ENCODE data around the gene BARX2. TPM values are rescaled to one million over a fixed set of nuclear protein-coding genes. Genes with fewer than 3 reads are reported as not detected.

BARX2 gene
- total RNA-seq, 1 donor from 2014 or later = 14.3 TPM

DNA sequence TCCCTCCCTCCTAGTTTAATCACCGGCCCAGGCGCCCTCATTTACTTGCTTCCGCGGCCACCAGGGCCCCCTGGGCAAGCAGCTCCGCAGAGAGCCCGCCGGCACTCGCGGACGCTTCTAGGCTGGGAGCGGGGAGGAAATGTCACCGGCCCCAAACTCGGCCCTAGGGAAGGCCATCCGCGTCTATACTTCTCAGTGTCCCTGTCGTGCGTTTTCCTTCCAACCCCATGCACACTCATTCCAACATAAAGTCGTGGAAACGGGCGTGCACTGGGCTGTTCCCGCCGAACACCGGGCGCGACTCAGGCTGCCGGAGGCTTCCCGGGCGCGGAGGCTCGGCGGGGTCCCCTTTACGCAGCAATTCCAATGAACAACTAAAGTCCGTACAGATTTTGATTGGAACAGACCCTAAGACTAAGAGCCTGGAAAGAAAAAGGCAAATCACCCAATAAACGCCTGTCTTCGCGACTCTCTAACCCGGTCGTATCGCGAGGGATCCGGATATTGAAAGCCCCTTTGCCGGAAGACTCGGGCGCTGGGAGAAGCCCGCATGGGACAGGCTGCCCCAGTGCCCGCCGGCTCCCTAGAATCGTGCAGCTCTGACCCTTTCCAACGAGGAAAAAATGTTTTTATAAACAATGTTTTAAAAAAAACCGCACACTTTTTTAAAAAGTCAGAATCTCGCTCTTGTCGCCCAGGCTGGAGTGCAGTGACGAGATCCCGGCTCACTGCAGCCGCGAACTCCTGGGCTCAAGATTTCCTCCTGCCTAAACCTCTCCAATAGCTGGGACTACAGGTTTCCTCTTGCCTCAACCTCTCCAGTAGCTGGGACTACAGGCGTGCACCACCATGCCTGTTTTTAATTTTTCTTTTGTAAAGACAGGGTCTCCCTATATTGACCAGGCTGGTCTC lies 1.3 kb upstream of the BARX2 start:
- no peak for DNase-seq

DNA sequence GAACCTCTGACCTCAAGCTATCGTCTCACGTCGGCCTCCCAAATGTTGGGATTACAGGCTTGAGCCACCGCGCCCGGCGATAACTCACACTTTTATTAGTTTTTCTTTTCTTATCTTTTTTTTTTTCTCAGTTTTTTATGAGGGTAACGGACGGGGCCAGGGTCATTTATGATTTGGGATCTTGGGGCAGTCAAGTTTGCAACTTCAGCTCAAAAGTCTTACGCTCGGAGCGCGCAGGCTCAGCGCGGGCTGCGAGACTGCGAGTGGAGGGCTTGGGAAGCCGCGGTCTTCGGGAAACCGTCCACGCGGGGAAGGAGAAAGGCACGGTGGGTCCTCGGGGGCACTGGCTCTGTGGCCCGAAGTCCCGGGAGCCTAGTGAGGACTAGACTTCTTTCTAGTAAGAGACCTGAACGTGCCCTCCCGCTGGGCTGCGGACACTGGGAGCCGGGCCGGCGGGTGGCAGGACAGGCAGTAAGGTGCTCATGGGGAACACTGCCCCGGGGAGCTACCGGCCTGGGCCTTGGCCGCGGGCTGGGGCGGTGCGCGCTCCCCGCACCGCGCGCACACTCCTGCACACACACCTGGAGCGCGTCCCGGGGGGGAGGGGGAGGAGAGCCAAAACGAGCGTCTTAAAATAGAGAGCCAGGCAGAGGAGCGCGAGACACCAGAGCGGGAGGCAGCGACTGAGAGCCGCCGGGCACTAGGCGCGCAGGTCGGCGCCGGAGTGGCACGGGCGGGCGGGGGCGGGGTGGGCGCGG lies 476 bp upstream of the BARX2 start:
- peak; percentile 81 for DNase-seq

DNA sequence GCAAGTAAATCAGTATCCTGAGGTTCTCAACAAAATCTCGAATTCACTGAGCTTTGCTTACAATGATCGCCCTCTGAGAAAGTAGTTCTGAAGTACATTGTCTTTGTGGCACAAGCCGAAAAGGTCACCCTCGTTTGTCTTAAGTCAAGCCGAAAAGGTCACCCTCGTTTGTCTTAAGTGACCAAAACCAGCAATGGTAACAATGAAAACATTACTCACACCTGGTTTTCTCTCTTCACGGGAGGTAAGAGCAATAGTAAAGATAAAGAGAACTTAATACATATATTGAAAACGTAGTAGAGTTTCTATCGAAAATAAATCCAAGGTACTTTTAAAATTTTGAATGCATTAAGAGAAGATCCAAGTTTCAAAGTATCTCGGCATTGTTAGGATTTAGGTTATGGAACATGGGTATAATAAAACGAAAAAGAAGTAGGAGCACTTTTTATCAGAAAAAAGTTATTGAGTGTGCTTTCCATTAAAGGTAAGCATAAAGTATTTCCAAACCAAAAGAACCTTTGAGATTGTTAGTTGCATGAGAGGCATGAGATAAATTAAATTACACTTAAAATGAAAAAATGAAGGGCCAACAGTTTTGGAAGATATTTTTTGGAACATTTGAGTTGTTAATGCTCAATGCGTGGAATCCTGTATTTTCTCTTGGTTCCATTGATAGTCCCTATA lies 1.2 kb downstream of the BARX2 start:
- no peak for DNase-seq

DNA sequence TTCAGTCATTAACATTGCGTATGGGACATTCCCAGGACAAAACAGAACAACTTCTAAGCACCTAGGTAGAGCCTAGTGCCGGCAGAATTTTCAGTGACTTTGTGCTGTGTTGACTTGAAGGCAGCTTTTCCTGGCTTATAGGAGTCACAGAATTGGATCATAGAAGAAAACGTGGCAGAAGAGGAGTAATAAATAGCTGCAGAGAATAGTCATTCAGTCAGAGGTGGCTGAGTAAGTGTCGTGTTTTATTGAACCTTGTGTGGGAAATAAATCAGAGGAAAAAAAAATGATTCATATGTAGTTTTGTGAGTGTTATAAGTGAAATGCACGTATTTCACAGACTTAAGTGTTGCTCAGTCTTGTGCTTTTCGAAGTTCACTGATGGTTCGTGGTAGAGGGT lies 2.1 kb downstream of the BARX2 start:
- DNase-seq = peak; percentile 64

DNA sequence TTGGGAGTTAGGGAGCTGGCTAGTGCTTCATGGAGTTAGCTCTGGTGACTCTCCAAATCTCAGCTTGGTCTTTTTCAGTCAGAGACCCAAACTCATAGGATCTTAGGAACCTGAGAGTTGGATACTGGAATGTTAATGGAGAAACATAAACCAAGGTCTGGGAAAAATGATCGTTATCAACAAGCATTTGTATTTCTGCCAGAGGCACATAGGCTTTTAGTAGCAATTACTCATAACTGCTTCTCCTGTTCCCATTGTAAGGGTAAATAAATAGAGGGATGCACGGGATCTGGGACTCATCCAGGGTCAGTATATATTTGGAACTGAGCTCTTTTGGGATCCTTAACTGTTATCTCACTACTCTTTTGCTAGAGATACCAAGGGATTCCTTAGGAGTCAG lies 4.8 kb downstream of the BARX2 start:
- no peak for DNase-seq

DNA sequence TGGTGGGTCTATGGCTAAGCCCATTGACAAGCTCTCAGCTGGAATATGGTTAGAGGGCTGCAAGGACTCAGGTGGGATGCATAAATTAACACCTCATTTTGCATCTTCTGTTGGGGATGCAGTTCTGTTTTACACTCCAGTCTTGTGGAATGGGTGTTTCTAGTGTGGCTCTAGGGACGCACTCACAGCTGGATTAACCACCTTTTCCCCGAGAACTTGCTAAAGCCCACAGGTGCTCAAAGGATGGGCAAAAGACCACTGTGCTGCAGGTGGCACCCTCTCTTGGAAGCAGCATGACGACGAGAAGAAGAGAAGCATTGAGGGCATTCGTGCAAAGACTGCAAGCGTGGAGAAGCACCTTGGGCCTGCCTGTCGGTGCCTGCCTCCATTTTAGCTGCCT lies 6.9 kb downstream of the BARX2 start:
- no peak for DNase-seq

DNA sequence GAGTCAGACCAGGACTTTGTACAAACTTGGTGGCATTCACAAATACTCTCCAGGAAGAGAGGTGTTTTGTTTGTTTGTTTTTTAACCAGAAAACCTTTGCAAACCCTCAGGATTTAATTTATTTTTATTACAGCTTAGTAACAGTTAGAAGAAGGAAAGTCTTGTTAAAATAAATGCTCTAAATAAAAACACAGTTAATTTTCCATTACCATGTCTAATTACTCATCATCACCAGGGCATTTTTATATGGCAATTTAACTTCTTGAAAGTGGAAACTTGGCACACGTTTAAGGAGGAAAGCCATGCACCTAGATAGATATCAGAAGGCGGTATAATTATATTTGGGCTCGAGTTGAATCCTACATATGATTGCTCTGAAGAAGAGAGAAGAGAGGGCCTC lies 7.4 kb downstream of the BARX2 start:
- DNase-seq = no peak

DNA sequence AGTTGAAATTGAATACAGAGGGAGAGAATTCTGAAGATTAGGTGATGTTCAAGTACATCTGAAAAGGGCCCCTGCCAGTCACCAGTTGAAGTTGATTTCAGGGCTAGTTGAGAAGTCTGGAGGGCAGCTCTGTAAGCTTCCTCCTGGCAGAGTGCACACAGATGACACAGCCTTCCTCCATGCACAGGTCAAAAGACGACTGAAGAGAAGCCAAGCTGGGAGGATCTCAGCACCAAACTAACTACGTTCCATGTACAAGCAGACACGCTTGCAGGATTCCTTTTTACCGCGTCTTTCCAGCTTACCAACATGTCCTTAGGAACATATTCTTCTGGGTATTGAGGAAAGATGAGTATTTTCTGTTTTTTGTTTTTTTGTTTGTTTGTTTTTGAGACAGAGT lies 7.9 kb downstream of the BARX2 start:
- DNase-seq = no peak

DNA sequence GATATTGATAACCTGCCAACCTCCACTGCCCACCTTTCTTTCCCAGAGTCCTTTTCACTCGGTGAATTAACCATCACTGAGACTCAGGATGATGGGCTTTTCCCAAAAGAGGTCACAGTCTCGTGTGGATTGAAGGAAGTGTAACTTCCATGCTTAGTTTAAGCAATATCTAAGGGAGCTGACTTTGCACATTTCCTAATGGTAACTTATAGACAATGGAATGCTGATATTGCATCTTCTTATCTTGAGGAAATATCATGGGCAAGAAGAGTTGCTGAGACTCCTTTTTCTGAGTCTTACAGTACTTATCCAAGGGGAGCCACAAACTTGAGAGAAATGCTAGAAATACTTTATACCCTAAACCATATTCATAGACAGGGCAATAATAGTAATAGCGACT lies 8.8 kb downstream of the BARX2 start:
- DNase-seq = no peak

DNA sequence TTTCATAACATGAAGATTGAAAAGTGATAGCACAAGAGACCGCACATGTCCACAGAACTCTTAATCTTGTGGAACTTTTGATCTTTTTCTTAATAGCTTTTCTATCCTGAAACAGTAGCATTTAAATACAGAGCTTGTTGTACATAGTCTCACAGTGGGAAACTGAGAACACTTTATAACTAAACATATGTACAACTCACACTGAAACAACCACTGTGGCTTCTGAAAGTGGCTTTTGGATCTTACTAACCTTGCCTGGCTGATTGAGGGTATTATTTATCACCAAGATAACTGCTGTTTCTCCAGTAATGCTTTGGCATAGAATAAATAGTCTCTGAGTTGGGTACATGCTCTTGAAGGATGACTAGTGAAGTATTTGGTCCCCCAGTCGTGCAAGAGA lies 10.2 kb downstream of the BARX2 start:
- no peak for DNase-seq

DNA sequence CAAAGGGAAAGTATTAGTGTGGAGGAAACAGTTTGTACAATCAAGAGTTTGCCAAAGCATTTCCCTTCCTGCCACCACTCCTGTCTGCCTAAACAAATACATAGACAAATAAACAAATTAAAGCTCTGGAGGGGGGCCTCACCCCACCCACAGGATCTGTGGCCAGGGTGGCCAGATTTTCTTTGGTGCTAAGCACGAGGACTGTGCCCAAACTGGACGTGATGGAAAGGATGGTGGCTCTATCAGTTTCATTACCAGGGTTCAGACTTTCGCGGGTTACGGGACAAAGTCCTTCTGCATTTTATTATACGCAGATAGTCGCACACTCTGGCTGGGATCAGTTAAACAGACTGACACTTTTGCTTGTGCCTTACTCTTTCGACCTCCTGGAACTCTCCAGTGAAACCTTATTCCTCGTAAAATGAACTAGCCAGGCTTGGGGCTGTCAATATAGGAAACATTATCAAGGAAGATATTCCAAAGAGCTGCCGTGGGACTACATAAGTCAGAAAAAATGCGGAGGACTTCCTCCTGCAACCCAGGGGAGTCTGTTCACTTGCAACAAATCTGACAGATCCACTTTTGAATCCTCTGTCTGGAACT lies 11.2 kb downstream of the BARX2 start:
- peak; percentile 59 for DNase-seq

DNA sequence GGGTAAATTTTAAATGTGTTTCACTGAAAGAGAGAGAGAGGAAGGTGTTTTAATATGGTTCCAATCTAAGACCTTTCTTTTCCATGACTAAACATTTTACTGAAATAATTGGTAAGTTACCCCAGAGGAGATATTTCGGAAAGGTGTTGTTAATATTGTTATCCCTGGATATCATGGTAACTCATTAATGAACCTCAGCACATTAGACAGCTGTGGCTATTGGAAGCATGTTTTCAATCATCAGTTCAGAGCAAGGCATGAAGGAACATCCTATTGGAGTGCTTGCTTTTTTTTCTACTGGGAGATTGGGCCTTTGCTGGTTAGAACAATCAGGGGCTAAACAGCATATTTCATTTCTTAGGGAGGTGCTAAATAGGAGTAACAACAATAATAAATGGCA lies 11.8 kb downstream of the BARX2 start:
- no peak for DNase-seq

DNA sequence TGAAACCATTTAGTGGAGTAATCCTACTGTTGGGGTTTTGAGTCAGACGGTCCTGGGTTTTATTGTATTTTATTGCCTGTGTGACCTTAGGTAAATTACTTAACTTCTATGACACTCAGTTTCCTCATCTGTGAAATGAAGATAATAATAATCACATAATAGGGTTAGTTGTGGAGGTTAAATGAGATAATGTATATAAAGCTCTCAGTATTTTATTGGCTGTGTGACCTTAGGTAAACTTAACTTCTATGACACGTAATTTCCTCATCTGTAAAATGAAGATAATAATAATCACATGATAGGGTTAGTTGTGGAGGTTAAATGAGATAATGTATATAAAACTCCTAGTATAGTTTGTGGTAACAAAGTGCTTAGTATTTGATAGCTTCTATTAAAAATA lies 13.2 kb downstream of the BARX2 start:
- DNase-seq = no peak

DNA sequence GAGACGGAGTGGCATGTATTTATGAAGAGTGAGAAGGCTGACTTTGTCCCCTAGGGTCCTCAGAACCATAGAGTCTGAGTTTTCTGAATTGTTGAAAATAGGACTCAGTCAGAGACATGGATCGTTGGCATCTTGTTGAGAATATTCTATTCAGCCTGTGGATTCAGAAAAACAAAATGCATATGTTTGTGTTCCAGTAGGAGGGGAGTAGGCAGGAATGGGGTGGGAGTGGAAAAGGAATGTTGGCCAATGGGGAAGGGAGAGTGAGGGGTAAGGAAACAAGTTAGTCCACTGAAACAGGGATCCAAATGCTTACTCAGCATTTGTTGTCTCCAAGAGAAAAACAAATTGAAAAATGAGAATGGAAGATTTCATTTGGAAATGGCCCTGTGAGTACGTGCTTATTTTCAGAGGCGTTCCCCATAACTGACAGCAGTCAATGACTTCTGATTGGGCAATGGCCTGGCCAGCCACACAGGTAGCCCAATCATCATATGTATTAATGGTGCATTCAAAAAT lies 14.7 kb downstream of the BARX2 start:
- no peak for DNase-seq

DNA sequence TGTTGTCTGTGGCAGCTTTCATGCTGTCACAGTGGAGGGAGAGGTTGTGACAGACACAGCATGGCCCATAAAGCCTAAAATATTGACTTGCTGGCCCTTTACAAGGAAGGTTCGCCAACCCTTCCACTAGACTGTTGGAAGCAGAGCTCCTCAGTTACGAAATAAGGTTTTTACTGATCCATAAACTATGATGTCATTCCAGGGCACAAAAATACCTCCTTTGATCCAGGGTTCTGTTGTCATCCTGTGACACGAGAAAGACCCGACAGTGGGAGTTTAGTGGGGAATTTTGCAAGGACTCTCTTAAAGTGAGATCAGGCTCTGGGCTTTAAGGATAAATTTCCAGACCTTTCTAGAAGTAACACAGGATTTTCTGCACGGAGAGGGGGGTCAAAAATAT lies 15.7 kb downstream of the BARX2 start:
- DNase-seq = no peak

DNA sequence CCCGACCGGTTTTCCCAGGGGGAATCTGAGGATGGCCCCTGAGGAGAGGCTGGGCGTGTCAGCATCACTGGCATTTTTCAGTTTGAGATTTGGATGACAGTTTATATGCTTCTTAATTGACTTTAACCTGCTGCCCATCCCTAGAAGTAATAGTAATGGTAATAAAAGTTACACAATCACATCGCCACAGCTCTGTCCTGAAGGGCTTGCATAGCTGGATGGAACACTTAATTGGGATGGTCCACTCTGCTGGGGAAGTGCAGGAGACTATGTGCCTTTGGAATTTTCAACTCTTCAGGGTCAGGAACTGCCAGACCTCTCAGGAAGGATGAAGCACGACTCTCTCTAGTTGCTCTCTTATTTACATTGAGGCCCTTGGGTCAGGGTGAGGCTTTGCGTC lies 16.2 kb downstream of the BARX2 start:
- no peak for DNase-seq

DNA sequence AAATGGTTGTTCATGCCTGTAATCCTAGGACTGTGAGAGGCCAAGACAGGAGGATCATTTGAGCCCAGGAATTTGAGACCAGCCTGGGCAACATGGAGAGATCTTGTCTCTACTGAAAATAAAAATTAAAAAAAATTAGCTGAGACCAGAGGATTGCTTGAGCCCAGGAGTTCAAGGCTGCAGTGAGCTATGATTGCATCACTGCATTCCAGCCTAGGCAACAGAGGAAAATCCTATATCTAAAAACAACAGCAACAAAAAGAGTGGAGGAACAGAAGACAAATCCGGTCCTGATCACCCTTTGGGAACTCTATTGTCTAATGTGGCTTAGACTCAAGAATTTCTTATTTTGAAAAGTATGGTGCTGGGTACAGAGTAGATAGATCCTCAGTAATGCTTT lies 17.3 kb downstream of the BARX2 start:
- no peak for DNase-seq

DNA sequence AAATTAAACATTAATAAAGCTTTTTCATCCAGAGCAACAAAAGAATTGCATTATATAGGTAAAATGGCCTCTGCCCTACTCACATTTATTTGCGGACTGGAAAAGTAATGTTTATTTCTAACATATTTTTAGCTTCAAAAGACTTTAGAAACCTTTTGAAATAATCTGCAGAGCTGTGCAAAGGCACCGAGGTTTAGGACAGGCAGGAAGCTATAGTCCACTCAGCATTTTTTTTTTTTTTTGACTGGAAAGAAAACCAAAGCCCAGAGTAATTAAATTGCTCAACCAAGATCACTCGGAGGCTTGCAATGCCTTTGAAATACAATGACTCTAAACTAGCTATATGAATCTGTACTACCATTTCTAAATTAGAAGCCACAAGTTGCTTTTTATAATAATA lies 19.1 kb downstream of the BARX2 start:
- DNase-seq = no peak

DNA sequence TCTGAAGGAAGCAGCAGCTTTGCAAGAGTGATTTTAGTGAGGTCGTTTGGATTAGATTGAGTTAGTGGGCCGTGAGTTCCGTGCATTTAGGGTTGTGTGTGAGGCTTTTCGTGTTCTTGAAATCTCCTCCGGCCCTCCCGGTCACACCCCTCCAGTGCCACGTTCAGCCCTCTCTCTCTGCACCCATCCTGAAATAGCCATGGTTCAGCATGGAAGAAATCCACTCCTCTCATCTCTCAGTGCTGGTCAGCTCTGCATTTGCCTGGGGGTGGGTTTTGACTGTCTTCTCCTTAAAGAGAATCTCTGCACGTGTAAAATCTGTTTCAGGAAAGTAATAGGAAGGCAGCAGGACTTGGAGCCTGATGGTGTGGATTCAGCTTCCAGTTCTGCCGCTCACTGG lies 19.8 kb downstream of the BARX2 start:
- DNase-seq = peak; percentile 63

DNA sequence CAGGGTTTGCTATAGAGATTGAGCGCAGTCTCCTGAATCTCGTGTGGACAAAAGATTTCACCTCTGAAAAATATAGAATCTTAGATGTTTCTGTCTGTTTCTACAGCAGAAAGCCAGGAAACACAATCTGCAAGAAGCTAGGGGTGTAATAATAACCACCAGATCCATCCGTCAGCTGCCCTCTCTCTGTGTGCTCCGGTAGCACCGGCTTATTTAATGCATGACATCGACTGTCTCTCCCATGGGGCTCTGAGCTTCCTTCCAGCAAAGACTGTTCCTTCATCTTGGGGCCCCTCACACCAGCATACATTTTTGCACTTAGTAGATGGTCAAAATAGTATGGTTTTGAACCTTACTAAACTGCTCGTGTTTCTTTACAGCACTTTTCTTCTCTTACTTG lies 20.2 kb downstream of the BARX2 start:
- DNase-seq = peak; percentile 72

DNA sequence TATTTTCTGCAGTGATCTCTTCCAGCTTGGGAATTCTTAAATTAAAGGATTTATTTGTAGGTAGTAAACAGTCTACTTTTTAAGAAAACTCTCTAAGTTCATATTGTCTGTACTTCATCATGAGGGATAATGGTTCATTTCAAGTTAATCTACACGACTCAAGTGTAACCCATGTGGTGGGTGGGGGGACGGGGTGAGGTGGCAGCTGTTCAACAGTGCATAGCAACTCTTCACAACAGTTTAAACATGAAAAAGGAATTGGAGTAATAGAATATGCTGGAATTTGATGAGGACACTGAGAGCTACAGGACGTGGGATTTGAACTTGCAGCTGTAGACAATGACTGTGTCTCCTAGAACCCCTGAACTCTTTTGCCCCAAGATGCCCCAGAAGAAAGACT lies 20.8 kb downstream of the BARX2 start:
- DNase-seq = peak; percentile 80

Measured in tongue (tissue), 2 donors.